Measurements from ENCODE around the gene OTOP1.

GRCh38 chr4:4216648-4217047, 10.1 kb downstream of the OTOP1 start:
- TF ChIP-seq HDGF (IDR thresholded peaks at IDR 0.05; ENCODE audit: borderline replicate concordance) (no peak), SP1 (IDR thresholded peaks at IDR 0.05) (no peak), L3MBTL2 (conservative IDR thresholded peaks at IDR 0.05) (no peak), FOXA1 (IDR thresholded peaks at IDR 0.05) (no peak)
